ENCODE data around the gene MED10. TPM values are rescaled to one million over a fixed set of nuclear protein-coding genes. Genes with fewer than 3 reads are reported as not detected.
"Not testable (repeated sequence)": the region's sequence is repeated elsewhere in the genome, so short reads cannot be mapped to it uniquely, and the experiment has no call there.

Gene MED10
- total RNA-seq, 2 experiments from 2014 or later = 48.5 to 48.8 TPM

GRCh38 chr5:6362846-6363245 is 15.5 kb downstream of the MED10 start:
- DNase-seq (no peak), ATAC-seq (no peak)
- no peak overlapping the region for H3K4me3 Mint-ChIP-seq
- ChIA-PET CTCF (no interaction called here), POLR2A (no interaction called here)
- TF ChIP-seq, protein P1, sequence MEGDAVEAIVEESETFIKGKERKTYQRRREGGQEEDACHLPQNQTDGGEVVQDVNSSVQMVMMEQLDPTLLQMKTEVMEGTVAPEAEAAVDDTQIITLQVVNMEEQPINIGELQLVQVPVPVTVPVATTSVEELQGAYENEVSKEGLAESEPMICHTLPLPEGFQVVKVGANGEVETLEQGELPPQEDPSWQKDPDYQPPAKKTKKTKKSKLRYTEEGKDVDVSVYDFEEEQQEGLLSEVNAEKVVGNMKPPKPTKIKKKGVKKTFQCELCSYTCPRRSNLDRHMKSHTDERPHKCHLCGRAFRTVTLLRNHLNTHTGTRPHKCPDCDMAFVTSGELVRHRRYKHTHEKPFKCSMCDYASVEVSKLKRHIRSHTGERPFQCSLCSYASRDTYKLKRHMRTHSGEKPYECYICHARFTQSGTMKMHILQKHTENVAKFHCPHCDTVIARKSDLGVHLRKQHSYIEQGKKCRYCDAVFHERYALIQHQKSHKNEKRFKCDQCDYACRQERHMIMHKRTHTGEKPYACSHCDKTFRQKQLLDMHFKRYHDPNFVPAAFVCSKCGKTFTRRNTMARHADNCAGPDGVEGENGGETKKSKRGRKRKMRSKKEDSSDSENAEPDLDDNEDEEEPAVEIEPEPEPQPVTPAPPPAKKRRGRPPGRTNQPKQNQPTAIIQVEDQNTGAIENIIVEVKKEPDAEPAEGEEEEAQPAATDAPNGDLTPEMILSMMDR (IDR thresholded peaks at IDR 0.05) = no peak
- no peaks in the 10 kb centered on the region for H3K27me3 Mint-ChIP-seq
- no peaks in the 10 kb centered on the region for H3K9me3 Mint-ChIP-seq
- peaks cover 20% of the 10 kb centered on the region for H3K36me3 Mint-ChIP-seq (ENCODE audit: low read depth)
- intact Hi-C loops (cut with micrococcal nuclease) = no loop called here
- H3K27ac Mint-ChIP-seq = no peak overlapping the region
- peaks cover 12% of the 10 kb centered on the region for H3K4me1 Mint-ChIP-seq (ENCODE audit: low read depth)

DNA sequence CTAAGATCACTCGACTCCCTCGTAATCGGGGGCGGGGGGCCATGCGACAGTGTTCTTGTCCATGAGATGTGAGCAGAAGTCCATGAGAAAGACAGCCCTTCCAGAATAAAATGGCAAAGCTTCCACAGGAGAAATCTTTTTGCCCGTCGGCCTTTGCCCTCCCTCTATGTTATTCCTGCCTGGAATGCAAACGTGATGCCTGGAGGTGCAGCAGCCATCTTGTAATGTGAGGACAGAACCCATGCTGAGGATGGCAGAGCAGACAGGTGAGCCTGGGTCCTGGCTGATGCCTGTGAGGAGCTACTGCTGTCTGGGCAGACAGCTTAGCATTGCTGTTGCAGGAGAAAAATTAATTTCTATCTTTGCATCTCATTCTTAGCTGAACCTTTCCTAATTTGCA is 17.2 kb downstream of the MED10 start:
- H3K36me3 Mint-ChIP-seq (ENCODE audit: low read depth) = peaks cover 14% of the 10 kb centered on the region
- H3K9me3 Mint-ChIP-seq = no peaks in the 10 kb centered on the region
- H3K4me1 Mint-ChIP-seq (ENCODE audit: low read depth) = peaks cover 12% of the 10 kb centered on the region
- H3K4me3 Mint-ChIP-seq = no peak overlapping the region
- ChIA-PET CTCF (interaction anchor here (1.4 kb wide), 1 partner anchor 16 kb away, joined by 3 read pairs; no protein-coding TSS in a partner anchor), POLR2A (no interaction called here)
- H3K27ac Mint-ChIP-seq = no peak overlapping the region
- ATAC-seq = no peak
- DNase-seq = no peak
- TF ChIP-seq, protein P1 (IDR thresholded peaks at IDR 0.05) = no peak
- intact Hi-C loops (cut with micrococcal nuclease) = no loop called here
- no peaks in the 10 kb centered on the region for H3K27me3 Mint-ChIP-seq

DNA sequence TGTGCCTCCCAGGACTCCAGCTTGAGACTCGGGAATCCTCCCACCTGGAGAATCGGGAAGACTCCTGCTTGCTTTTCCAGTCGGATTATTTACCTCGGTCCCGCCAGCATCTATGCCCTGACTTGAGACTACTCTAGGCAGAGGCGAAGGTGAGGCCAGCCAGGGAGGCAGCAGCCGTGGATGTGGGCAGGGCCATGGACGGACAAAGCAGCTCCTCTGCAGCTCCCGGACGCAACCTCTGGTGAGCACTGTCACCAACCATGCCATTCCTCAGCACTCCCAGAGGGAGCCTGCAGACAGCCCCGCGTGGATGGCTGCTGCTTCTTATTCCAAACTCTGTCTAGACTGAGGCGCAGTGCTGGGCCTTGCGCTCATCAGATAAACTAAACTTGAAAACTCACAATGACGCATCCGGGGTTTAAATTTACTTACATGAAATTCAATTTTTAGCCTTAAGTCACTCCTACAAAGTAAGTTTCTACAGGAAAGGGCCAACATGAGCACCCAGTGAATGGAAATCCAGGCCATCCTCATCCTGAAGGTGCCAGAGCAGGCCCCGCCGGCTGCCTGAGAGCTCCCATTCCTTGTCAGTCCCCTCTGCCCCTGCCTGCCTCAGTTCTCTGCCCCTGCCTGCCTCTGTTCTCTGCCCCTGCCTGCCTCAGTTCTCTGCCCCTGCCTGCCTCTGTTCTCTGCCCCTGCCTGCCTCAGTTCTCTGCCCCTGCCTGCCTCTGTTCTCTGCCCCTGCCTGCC is 17.8 kb downstream of the MED10 start:
- intact Hi-C loops (cut with micrococcal nuclease) = no loop called here
- ATAC-seq (peak; percentile 28), DNase-seq (no peak)
- TF ChIP-seq, protein P1 (IDR thresholded peaks at IDR 0.05) = no peak
- Mint-ChIP-seq H3K36me3 (ENCODE audit: low read depth) (peaks cover 14% of the 10 kb centered on the region), H3K4me1 (ENCODE audit: low read depth) (peaks cover 12% of the 10 kb centered on the region), H3K27ac (peak overlapping the region; percentile 76), H3K27me3 (no peaks in the 10 kb centered on the region), H3K4me3 (no peak overlapping the region), H3K9me3 (no peaks in the 10 kb centered on the region)
- ChIA-PET CTCF (interaction anchor here (1.4 kb wide), 1 partner anchor 17 kb away, joined by 3 read pairs; no protein-coding TSS in a partner anchor), POLR2A (interaction anchor here (1.1 kb wide), 1 partner anchor 11 kb away, joined by 3 read pairs; no protein-coding TSS in a partner anchor)

- Mint-ChIP-seq H3K4me3 (no peak overlapping the region), H3K36me3 (ENCODE audit: low read depth) (peaks cover 14% of the 10 kb centered on the region), H3K9me3 (no peaks in the 10 kb centered on the region), H3K4me1 (ENCODE audit: low read depth) (peaks cover 12% of the 10 kb centered on the region), H3K27me3 (no peaks in the 10 kb centered on the region), H3K27ac (peak overlapping the region; percentile 76)
- TF ChIP-seq, protein P1 (IDR thresholded peaks at IDR 0.05) = no peak
- ChIA-PET POLR2A (interaction anchor here (1.1 kb wide), 1 partner anchor 11 kb away, joined by 3 read pairs; no protein-coding TSS in a partner anchor), CTCF (no interaction called here)
- intact Hi-C loops (cut with micrococcal nuclease) = no loop called here
- ATAC-seq (peak; percentile 81), DNase-seq (peak; percentile 43)
Measured at GRCh38 chr5:6359555-6360322, 18.6 kb downstream of the MED10 start.

DNA sequence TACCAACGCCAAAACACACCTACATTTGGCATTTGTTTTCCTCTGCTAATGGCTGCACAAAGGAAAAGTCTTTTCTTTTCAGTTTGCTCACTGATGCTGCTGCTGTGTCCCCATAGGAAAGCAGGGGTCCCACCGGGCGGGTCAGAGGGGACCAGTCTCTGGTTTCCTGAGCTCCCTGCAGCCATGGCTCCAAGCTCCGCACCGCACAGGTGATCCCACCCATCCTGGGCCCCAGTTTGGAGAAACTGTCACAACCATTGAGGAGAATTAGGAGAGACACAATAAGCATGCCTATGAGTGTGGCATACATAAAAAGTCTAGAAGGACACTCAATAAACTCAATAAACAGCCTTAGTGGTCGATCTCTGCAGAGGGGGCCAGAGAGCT is 19.9 kb downstream of the MED10 start:
- H3K27ac Mint-ChIP-seq = no peak overlapping the region
- peaks cover 13% of the 10 kb centered on the region for H3K36me3 Mint-ChIP-seq (ENCODE audit: low read depth)
- TF ChIP-seq, protein P1 (IDR thresholded peaks at IDR 0.05) = no peak
- peaks cover 12% of the 10 kb centered on the region for H3K4me1 Mint-ChIP-seq (ENCODE audit: low read depth)
- no peaks in the 10 kb centered on the region for H3K9me3 Mint-ChIP-seq
- ATAC-seq (no peak), DNase-seq (no peak)
- intact Hi-C loops (cut with micrococcal nuclease) = no loop called here
- H3K4me3 Mint-ChIP-seq = no peak overlapping the region
- no peaks in the 10 kb centered on the region for H3K27me3 Mint-ChIP-seq
- ChIA-PET CTCF (no interaction called here), POLR2A (no interaction called here)

GRCh38 chr5:6357817-6358433 is 20.4 kb downstream of the MED10 start:
- H3K27ac Mint-ChIP-seq; H3K9me3 Mint-ChIP-seq; H3K27me3 Mint-ChIP-seq; POLR2A ChIA-PET; ATAC-seq; intact Hi-C loops (cut with micrococcal nuclease); H3K4me3 Mint-ChIP-seq; CTCF ChIA-PET; DNase-seq: not testable (repeated sequence)
- peaks cover 12% of the 10 kb centered on the region for H3K36me3 Mint-ChIP-seq (ENCODE audit: low read depth)
- peaks cover 12% of the 10 kb centered on the region for H3K4me1 Mint-ChIP-seq (ENCODE audit: low read depth)
